GM12891 (cell line): ENCODE data around the gene BBLN.

ENCODE experiments used
- PAX5 ChIP-seq: IDR thresholded peaks from 2 replicates; pipeline ENCODE4 v1.6.1; 2011; ENCODE audit warnings: low read length, moderate library complexity, mild to moderate bottlenecking; ENCODE audit not compliant: insufficient read depth, severe bottlenecking
- POLR2A ChIP-seq: IDR thresholded peaks from 2 replicates; pipeline ENCODE4 v1.6.1; 2011; ENCODE audit warnings: low read depth, low read length, control low read depth
- POLR2AphosphoS5 ChIP-seq: IDR thresholded peaks from 2 replicates; pipeline ENCODE4 v1.6.1; 2011; ENCODE audit warnings: low read depth, low read length, control low read depth
- POU2F2 ChIP-seq: IDR thresholded peaks from 2 replicates; pipeline ENCODE4 v1.6.1; 2011; ENCODE audit warnings: low read depth, mild to moderate bottlenecking, control low read depth, low read length, moderate library complexity
- SPI1 ChIP-seq: IDR thresholded peaks from 2 replicates; pipeline ENCODE4 v1.6.1; 2011; ENCODE audit warnings: low read depth, low read length, control low read depth
- TAF1 ChIP-seq: IDR thresholded peaks from 2 replicates; pipeline ENCODE4 v1.6.1; 2011; ENCODE audit warnings: low read depth, low read length, control low read depth

DNA sequence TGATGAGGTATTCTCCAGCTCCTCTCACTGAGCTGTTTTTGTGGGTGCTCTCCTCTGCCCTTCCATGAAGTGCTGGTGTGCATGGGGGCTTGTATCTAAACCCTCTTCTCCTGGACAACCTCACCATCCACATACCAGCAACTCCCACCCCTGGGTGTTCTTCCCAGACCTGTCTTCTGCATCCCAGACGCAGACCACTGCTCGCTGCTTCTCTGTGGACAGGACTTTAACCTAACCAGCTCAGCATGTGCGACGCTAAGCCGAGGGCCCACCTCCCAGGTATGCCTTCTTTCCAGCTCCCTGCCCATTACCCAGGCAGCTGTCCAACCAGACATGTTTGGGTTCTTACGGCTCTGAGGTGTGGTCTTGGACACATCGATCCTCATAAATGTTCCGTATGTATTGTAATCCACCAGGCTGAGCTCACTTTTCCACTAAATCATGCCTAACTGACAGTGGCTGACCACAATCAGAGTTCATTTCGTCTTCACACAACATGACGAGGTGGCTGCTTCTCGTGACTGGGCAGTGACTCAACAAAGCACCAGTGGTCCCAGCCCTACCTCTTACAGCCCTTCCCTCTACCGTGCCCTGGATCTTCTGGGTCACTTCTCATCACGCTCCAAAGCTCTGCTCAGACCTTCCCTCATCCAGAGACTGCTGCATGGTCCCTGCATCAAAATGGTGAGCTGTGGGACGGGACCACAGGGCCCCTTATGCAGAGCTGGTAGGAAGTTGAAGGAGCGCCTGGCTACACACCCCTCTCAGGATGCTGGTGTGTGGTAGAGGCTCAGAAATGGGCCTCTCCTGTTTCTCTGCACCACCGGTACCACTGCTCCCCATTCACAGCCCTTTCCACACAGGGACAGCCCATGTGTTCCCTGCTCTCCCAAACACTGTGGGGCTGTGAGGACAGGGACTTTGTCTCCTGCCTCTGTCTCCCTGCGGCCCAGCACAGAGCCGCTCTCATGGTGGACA lies 23.0 kb upstream of the BBLN start:
- no peak for TF ChIP-seq POLR2A
- no peak for TF ChIP-seq SPI1
- TF ChIP-seq POLR2AphosphoS5, result no peak
- no peak for TF ChIP-seq TAF1
- TF ChIP-seq POU2F2, result no peak
- no peak for TF ChIP-seq PAX5
